ENCODE measurements around the gene ADAMTS7.

The ADAMTS7 gene

GRCh38 chr15:78811124-78811824 is at the start of gene ADAMTS7:
Gene ADAMTS7 (minus strand): TSS chr15:78811464. CDS start chr15:78811220, 244 bp downstream.
- Histone ChIP-seq H3K27me3 (replicated peaks) (no peaks in the 10 kb centered on the region), H3K4me3 (ENCODE audit: low read depth, low read length) (peak within 1 kb of the TSS; percentile 66), H3K36me3 (replicated peaks) (no peaks in the 10 kb centered on the region), H3K27ac (peak within 1 kb of the TSS; percentile 60)
- in situ Hi-C loops (cut with HindIII; ENCODE audit: low pct_ligation_motif_present, low sequenced_read_pairs): no loop called here
- peak; percentile 37 for DNase-seq
- peak; percentile 79 for TF ChIP-seq CTCF (IDR thresholded peaks at IDR 0.05; ENCODE audit: low read depth, low read length, missing control alignments)

GRCh38 chr15:78859971-78860719 is 48.9 kb upstream of the ADAMTS7 start:
- no peaks in the 10 kb centered on the region for H3K36me3 ChIP-seq (replicated peaks)
- peak; percentile 75 for DNase-seq
- H3K27ac ChIP-seq: peak overlapping the region; percentile 42
- TF ChIP-seq CTCF (IDR thresholded peaks at IDR 0.05; ENCODE audit: low read depth, low read length, missing control alignments): peak; percentile 64
- in situ Hi-C loops (cut with HindIII; ENCODE audit: low pct_ligation_motif_present, low sequenced_read_pairs): no loop called here
- no peaks in the 10 kb centered on the region for H3K27me3 ChIP-seq (replicated peaks)
- H3K4me3 ChIP-seq (ENCODE audit: low read depth, low read length): peak overlapping the region; percentile 57

GRCh38 chr15:78855746-78856145 is 44.5 kb upstream of the ADAMTS7 start:
- Histone ChIP-seq H3K36me3 (replicated peaks) (no peaks in the 10 kb centered on the region), H3K4me3 (ENCODE audit: low read depth, low read length) (no peak overlapping the region), H3K27me3 (replicated peaks) (no peaks in the 10 kb centered on the region), H3K27ac (no peak overlapping the region)
- no peak for TF ChIP-seq CTCF (IDR thresholded peaks at IDR 0.05; ENCODE audit: low read depth, low read length, missing control alignments)
- DNase-seq: no peak
- in situ Hi-C loops (cut with HindIII; ENCODE audit: low pct_ligation_motif_present, low sequenced_read_pairs): no loop called here

- Histone ChIP-seq H3K27ac (no peak overlapping the region), H3K4me3 (ENCODE audit: low read depth, low read length) (no peak overlapping the region), H3K36me3 (replicated peaks) (no peaks in the 10 kb centered on the region), H3K27me3 (replicated peaks) (no peaks in the 10 kb centered on the region)
- TF ChIP-seq CTCF (IDR thresholded peaks at IDR 0.05; ENCODE audit: low read depth, low read length, missing control alignments): no peak
- in situ Hi-C loops (cut with HindIII; ENCODE audit: low pct_ligation_motif_present, low sequenced_read_pairs): no loop called here
- DNase-seq: no peak
Observed at GRCh38 chr15:78854833-78855372, 43.6 kb upstream of the ADAMTS7 start.

GRCh38 chr15:78853500-78853899 is 42.2 kb upstream of the ADAMTS7 start:
- Histone ChIP-seq H3K27ac (no peak overlapping the region), H3K27me3 (replicated peaks) (no peaks in the 10 kb centered on the region), H3K36me3 (replicated peaks) (no peaks in the 10 kb centered on the region), H3K4me3 (ENCODE audit: low read depth, low read length) (no peak overlapping the region)
- no peak for DNase-seq
- in situ Hi-C loops (cut with HindIII; ENCODE audit: low pct_ligation_motif_present, low sequenced_read_pairs): no loop called here
- no peak for TF ChIP-seq CTCF (IDR thresholded peaks at IDR 0.05; ENCODE audit: low read depth, low read length, missing control alignments)
